HG03565 (cell line): ENCODE measurements around the gene CAMTA1.

Experiments used
- ATAC-seq: cut with Tn5 transposase; IDR thresholded peaks from one replicate; pipeline ENCODE4 v1.9.1; 2021; ENCODE audit warnings: mild to moderate bottlenecking, moderate library complexity; ENCODE audit not compliant: unreplicated experiment

CAMTA1 gene

GRCh38 chr1:6967431-6968111 is 182.3 kb downstream of the CAMTA1 start:
- no peak for ATAC-seq

- no peak for ATAC-seq
These were observed 183.9 kb downstream of the CAMTA1 start for GRCh38 chr1:6969106-6969505.

GRCh38 chr1:6969762-6970161 is 184.5 kb downstream of the CAMTA1 start:
- no peak for ATAC-seq

- no peak for ATAC-seq
These were observed 185.0 kb downstream of the CAMTA1 start for GRCh38 chr1:6970221-6970620.

GRCh38 chr1:6971048-6971447 is 185.8 kb downstream of the CAMTA1 start:
- ATAC-seq, result no peak

DNA sequence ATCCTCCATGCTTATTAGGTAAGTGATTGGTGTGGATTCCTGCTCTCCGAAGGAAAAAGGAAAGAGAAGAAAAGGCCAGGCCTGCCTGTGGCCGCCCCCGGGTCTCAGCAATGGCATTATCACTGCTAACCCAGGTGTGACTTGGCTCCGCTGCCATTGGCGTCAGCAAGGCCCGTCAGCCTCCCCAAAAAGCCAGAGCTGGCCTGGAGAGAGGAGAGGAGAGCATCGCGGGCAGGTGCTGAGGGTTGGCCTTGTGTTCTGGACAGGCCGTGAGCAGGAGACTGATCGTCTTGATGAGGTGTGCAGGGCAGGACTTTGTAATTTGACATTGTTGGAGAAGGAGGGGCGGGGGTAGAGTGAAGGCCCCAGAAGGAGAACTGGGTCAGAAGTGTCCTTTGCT is 186.4 kb downstream of the CAMTA1 start:
- ATAC-seq, result no peak

DNA sequence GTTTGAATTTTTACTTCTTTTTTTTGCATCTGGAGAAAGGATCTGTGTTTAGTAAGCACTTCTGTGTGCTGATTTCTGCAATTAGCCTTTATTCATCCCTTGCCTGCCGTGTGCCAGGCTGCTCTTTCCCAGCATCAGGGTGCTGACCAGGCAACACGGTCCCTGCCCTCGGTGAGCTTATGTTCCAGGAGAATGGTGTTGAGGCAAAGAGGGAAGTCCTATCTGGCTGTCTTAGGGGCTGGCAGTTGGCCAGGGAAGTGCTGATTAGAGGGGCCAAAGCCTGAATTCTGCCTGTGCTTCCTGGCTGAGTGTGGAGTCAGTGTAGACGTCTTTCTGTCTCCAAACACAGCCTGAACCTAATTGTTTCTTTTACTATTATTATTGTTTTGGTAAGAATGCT is 187.1 kb downstream of the CAMTA1 start:
- no peak for ATAC-seq

DNA sequence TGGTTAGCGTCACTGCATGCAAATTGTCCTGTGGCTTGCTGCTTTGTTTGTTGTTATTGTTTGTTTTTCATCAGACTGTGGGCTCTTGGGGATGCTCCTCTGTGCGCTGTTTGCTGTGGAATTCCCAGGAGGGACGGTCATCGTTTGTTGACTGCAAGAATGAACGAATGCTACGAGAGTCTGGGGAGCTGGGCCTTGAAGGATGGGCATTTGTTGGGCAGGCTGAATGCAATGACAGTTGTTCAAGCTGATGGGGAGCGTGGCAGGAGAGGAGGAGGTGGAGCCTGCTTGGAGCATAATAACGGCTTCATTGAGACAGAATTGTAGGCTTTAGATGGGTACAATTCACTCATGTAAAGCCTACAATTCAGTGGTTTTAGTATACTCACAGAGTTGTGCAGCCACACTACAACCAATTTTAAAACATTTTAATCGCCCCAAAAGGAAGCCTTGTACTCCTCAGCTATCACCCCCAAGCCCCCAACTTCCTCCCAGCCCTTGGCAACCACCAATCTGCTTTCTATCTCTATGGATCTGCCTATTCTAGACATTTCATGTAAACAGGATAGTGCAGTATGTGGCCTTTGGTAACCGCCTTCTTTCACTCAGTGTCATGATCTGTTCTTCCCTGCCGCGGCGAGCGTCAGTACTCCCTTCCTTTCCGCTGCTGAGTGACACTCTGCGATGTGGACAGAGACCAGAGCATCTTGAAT is 190.2 kb downstream of the CAMTA1 start:
- ATAC-seq, result no peak

DNA sequence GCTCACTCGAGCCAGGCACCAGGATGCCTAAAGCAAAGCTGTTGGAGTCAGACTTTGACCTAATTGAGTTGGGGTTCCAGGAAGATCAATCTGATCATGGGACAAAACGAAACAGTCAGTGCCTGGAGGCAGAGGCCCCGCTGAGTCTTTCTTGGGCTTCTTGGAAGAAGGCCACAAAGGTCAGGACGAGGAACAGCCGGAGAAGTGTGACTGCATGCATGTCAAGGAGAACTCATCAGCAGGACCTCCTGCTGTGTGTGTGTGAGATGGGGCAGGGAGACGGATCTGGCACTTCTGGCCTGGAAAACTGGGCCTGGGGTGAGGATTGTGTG is 190.8 kb downstream of the CAMTA1 start:
- ATAC-seq, result no peak

GRCh38 chr1:6979003-6979613 is 193.9 kb downstream of the CAMTA1 start:
- ATAC-seq, result no peak

DNA sequence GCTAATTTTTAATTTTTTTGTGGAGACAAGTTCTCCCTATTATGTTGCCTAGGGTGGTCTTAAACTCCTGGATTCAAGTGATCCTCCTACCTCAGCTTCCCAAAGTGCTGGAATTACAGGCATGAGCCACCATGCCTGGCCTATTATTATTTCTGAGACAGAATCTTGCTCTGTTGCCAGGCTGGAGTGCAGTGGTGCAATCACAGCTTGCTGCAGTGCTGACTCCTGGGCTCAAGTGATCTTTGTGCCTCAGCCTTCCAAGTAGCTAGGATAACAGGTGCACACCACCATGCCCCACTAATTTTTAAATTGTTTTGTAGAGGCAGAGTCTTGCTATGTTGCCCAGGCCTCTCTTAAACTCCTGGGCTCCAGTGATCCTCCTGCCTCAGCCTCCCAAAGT is 196.3 kb downstream of the CAMTA1 start:
- ATAC-seq, result no peak

DNA sequence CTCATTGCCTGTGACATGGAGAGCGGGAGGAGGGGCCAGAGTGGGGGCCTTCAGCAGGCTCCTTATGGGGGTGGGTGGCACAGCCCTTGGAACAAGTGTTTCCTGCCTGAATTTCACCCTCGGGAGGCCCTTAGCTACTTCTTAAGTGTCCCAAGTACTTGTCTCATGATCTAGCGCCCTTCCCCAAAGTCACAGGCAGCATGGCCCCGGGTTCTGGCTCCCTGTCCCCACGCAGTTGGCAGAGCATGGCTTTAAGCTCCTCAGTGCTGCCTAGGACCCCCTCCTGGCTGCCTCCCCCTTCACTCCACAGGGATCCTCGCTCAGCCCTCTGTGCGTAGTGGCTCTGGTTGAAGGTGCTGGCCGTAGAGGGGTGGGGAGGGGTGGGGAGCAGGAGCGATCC is 197.2 kb downstream of the CAMTA1 start:
- ATAC-seq, result no peak

- no peak for ATAC-seq
These were observed 197.6 kb downstream of the CAMTA1 start for GRCh38 chr1:6982860-6983259.

DNA sequence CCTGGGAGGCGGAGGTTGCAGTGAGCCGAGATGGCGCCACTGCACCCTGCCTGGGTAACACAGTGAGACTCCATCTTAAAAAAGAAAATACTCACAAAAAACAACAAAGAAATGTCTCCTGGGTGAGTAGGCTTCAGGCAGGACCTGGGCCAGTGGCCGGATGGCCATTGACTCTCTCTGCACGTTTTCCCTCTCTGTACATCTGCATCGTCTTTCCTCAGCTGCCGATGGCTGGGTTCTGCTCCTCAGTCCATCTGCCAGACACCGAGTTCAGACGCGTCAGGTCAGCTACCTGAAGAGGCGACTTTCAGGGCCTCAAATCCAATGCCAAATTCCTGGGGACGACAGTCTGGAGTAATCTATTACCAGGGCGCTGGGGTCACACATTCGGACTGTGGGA is 199.3 kb downstream of the CAMTA1 start:
- ATAC-seq, result no peak

- no peak for ATAC-seq
These were observed 199.7 kb downstream of the CAMTA1 start for GRCh38 chr1:6984986-6985385.

DNA sequence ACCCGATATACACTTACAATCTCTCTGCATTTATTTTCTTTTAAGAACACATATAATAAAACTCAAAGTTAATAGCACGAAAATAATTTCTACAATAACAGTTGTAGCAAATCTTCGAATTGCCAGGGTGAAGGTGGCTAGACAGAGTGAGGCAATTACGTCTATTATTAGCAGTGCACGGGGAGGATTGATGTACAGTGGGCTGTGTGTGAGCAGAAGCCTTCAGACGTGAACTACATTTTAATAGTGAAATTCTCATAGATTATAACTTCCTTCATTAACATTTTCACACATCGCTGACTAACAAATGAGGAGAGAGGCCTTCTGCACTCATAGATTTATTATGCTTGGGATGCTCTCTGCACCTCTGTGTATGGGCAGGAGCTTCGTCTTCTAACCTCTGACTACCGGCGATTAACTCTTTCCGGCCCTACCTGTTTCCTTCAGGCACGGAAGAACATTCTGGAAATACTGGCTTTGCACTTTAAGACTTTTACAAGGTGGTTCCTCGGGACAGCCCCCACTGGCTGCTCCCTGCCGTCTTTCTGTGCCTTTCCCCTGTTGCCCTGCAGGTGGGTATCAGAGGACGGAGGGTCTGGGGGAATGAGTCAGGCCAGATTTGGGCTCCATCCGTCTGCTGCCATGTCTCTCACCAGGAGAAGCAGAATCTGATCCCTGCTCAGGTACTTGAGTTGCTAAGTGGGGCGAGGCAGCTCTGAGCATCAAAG is 200.5 kb downstream of the CAMTA1 start:
- no peak for ATAC-seq

DNA sequence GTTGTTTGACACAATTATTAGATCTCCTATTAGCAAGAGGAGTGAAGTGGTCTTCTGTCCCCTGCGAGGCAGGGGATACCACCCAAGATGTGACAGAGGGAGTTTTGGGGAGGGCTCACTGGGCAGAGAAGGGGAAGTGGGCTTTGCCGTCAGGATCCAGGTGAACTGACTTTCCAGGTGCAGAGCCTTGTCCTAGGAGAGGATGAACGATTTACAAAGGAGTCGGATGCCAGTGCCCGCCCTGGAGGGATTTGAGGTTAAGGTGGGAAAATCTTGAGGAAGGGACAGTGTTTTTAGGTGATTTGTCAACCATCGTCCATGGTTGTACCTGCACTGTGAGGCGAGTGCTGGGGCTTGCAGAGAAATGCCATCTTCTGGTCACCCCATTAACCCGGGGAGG is 201.0 kb downstream of the CAMTA1 start:
- ATAC-seq, result no peak

- no peak for ATAC-seq
These were observed 202.7 kb downstream of the CAMTA1 start for GRCh38 chr1:6987940-6988339.

DNA sequence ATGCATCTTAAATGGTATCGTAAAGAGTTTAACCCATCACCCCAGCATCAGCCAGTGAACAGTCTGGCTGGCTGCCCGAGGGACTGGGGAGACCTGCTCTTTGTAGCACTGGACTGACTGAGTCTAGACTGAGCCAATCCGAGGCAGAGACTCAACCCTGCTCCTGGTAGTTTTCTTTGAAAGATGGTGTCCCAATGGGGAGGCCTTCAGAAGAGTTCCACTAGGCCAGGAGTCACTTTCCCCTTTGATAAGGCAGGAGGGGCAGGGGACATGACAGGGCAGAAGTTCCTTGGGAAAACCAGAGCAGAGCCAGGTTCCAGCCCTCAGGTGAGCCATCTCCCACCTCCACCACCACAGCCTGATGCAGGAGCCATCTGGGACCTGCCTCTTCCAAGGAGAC is 203.5 kb downstream of the CAMTA1 start:
- no peak for ATAC-seq

DNA sequence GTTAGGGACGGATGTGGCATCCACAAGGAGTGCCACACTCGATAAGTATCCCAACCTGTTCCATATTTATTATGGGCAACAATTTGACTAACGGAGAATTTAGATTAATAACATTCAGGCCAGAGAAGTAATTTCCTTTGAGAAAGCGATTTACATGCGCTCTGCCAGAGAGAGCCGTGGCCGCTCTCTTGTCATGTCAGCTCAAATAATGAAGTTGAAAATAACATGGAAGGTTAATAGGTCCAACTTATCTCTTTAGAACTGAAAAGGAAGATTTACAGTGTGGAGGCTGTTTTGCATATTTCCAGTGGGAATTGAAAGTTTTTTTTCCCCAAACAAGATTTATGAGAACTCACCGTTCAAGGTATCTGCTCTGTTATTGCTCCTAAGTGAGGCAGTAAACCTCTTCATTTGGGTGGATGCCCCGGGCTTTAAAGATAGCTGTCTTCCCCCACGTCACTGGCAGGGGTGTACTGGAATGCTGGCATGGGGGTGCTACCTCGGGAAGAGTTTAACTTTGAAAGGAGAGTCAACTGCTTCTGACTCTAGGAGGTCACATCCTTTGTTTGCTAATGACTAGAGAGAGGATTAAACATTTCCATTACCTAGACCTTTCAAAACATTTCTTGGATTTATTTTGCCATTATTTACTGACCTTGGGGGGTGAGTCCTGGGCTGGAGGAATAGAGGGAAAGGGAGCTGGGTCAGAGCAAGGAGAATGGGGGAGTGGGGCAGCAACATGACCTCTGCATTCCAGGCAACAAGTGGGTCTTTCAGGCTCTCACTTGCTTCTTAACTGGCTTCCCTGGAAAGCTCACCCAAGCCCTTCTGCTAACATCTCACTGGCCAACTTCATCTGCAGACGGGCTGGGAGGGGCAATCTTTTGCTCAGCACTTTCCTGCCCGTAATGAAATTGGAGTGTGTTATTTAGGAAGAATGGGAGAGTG is 204.2 kb downstream of the CAMTA1 start:
- no peak for ATAC-seq

GRCh38 chr1:6991266-6991665 is 206.0 kb downstream of the CAMTA1 start:
- no peak for ATAC-seq
